Skeletal muscle satellite cell (primary cell): ENCODE measurements around the gene GPR35.
"Not testable (repeated sequence)": the region's sequence is repeated elsewhere in the genome, so short reads cannot be mapped to it uniquely, and the experiment has no call there.

Source experiments
- H3K27me3 ChIP-seq: 2 replicates; pipeline ENCODE4 v1.7.0; 2013; ENCODE audit warnings: low read length; ENCODE audit not compliant: control insufficient read depth, insufficient read depth
- H3K36me3 ChIP-seq: 2 replicates; pipeline ENCODE4 v1.7.0; 2013; ENCODE audit warnings: mild to moderate bottlenecking, control low read depth, low read length; ENCODE audit not compliant: insufficient read depth
- H3K4me1 ChIP-seq: 2 replicates; pipeline ENCODE4 v1.7.0; 2013; ENCODE audit warnings: low read length; ENCODE audit not compliant: control insufficient read depth, insufficient read depth
- H3K4me2 ChIP-seq: 2 replicates; pipeline ENCODE4 v1.7.0; 2013; ENCODE audit warnings: mild to moderate bottlenecking, low read length
- H3K4me3 ChIP-seq: 2 replicates; pipeline ENCODE4 v1.7.0; 2013; ENCODE audit warnings: low read length
- H3K9ac ChIP-seq: 2 replicates; pipeline ENCODE4 v1.7.0; 2013; ENCODE audit warnings: mild to moderate bottlenecking, low read depth, low read length, moderate library complexity
- H3K9me3 ChIP-seq: replicated peaks from 2 replicates; pipeline ENCODE4 v1.7.0; 2013; ENCODE audit warnings: mild to moderate bottlenecking, control low read depth, low read length

Gene GPR35

DNA sequence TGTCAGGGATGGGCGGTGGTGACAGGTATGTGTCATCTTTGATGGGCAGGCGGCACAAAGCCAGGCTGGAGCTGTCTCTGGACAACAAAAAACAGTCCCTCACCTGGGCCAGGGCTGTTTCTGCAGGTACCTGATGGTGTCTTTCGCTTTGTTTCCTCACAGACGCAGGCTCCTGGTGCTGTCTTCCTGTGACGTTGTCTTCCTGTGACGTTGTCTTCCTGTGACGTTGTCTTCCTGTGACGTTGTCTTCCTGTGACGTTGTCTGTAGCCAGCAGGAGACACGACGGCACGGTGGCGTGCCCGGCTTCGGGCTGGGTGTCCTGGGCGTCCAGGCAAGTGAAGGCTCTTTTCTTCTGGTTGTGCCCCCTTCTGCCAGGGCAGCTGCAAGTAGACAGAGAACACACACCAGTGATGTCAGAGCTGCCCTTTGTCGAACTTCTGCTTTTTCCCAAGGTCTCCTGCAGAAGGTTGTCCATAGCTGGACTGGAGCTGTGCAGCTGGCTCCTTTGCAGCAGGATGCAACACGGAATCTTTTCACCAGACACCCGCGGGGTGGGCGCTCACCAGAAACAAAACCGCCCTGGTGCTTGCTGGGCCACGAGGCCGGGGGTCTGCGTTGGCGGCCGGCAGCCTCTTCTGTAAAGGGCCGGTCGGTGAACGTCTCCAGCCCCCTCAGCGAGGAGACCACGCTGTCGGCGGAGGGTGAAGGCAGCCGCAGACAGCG lies 21.1 kb downstream of the GPR35 start:
- Histone ChIP-seq H3K4me3 (no peak overlapping the region), H3K27me3 (peaks cover 78% of the 10 kb centered on the region), H3K9ac (no peak overlapping the region), H3K36me3 (no peaks in the 10 kb centered on the region), H3K9me3 (no peaks in the 10 kb centered on the region), H3K4me1 (no peaks in the 10 kb centered on the region), H3K4me2 (no peak overlapping the region)

DNA sequence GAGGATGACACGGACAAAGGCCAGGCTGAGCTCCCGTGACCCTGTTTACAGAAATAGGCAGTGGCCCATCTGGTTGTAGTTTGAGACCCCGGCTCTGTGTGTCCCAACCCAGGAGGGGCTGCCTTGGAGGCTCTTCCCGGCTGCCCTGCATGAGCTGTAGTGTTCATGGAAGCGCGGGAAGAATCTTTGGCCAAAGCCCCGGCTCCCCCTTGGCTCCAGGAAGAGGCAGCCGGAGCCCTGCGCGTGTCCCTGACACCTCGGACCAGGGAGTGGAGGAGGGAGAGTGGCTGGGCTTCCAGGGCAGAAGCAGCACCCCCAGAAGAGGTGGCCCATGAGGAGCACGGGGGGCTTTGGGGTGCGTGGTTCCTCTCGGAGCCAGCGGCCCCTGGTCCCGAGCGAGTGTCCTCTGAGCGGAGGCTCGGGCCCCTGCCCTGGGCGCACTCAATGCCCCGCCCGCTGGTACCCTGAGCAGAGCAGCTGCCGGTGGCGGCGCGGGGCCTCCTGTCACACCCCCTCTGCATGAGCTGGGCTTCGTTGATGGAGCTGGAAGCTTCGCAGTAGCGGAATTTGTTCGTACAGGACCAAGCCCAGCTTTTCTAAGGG lies 21.7 kb downstream of the GPR35 start:
- no peaks in the 10 kb centered on the region for H3K9me3 ChIP-seq
- H3K4me2 ChIP-seq, result no peak overlapping the region
- peaks cover 85% of the 10 kb centered on the region for H3K27me3 ChIP-seq
- no peaks in the 10 kb centered on the region for H3K36me3 ChIP-seq
- no peak overlapping the region for H3K9ac ChIP-seq
- no peak overlapping the region for H3K4me3 ChIP-seq
- no peaks in the 10 kb centered on the region for H3K4me1 ChIP-seq

DNA sequence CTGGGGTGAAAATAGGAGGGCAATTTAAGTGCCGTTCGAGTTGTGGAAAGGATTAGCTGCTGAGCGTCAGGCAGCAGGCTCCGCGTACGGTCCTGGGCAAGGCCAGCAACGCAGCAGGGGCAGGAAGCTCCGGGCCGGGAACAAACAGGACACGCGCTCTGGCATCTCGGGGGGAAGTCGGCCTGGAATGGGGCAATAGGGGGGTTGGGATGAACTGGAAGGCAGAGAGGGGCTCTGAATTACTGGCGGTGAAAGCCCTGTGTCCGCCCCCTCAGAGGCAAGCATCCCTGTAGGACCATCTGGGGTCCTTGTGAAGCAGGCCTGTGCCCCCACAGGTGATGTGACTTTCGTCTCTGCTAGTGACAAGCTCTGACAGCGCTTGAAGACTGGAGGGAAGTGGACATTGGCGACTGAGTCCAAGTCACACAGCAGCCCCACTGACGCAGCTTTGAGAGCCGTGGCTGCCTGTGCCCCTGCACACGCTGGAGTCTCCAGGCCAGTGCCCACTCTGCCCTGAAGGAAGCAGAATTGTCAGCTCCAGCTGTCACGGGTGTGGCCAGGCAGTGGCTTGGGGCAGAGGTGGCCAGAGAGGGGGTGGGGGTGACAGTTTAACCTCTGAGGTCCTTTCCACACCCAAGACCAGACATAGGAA lies 22.3 kb downstream of the GPR35 start:
- H3K4me2 ChIP-seq, result no peak overlapping the region
- no peaks in the 10 kb centered on the region for H3K36me3 ChIP-seq
- no peaks in the 10 kb centered on the region for H3K4me1 ChIP-seq
- no peak overlapping the region for H3K9ac ChIP-seq
- peaks cover 91% of the 10 kb centered on the region for H3K27me3 ChIP-seq
- H3K9me3 ChIP-seq, result no peaks in the 10 kb centered on the region
- no peak overlapping the region for H3K4me3 ChIP-seq

DNA sequence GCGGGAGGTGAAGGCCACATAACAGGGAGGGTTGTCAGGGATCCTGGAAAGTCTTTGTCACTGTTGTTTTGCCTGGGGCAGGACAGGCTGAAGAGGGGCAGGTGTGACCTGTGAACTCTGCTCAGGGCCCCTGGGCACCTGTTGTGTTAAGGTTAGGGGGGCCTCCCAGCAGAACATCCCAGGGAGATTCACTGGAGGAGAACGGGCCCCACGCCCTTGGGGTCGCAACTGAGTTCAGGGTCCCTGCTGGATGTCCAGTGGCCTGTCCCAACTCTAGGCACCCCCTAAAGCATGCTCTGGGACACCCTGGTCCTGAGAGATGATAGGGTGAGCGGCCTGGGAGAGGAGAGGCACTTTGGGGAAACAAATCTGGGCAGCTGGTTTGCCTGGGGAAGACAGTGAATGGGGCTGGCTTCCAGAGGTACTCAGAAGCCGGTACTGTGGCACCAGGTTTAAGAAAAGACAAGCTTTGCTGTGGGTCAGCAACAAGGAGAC lies 22.9 kb downstream of the GPR35 start:
- no peaks in the 10 kb centered on the region for H3K36me3 ChIP-seq
- H3K4me1 ChIP-seq, result no peaks in the 10 kb centered on the region
- no peak overlapping the region for H3K9ac ChIP-seq
- no peak overlapping the region for H3K4me3 ChIP-seq
- H3K27me3 ChIP-seq, result peaks cover 90% of the 10 kb centered on the region
- no peaks in the 10 kb centered on the region for H3K9me3 ChIP-seq
- H3K4me2 ChIP-seq, result no peak overlapping the region

DNA sequence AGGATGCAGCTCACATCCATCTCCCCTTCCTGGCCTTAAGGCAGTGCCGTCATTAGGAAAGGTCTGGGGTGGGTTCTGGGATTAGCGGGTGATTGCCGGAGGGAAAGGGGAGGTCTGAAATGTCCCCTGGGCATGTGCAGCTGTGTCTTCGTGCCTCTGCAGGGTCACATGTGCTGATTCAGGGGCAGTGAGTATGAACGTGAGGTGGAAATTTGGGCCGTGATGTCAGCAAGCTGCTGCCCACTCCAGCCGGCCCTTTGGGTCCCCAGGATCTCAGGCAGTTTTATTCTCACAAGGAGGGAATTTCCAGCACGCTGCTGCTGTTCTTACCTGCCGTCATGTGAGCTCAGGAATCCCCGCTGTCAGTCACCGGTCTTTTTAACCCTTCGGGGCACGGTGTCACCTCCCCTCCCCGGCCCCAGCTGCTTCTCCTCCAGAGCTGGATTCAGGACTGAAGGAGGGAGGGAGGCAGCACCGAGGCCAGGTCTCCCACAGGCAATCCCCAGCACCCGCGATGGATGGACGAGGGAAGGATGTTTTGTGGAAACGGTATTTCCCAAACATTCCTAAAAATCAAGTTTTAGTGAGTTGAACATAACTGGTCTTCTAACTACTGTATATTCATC lies 23.5 kb downstream of the GPR35 start:
- Histone ChIP-seq H3K36me3 (no peaks in the 10 kb centered on the region), H3K4me3 (no peak overlapping the region), H3K9me3 (no peaks in the 10 kb centered on the region), H3K9ac (no peak overlapping the region), H3K27me3 (peaks cover 84% of the 10 kb centered on the region), H3K4me2 (no peak overlapping the region), H3K4me1 (no peaks in the 10 kb centered on the region)

DNA sequence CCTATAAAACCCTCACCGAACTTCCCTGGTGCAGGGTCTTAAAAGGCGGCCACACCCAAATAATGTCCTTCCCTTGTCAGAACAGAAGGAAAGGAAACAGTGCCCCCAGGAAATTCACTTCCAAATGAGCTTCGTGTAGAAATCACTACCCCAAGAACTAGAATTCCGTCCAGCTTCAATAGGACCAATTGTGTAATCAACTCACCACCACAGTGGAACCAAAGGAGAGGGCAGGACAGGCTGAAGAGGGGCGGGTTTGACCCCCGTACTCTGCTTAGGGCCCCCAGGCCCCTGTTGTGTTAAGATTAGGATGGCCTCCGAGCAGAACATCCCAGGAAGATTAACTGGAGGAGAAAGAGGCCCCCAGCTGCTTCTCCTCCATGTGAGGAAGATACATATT lies 24.1 kb downstream of the GPR35 start:
- Histone ChIP-seq H3K27me3 (peaks cover 79% of the 10 kb centered on the region), H3K4me1 (no peaks in the 10 kb centered on the region), H3K9ac (no peak overlapping the region), H3K36me3 (no peaks in the 10 kb centered on the region), H3K9me3 (no peaks in the 10 kb centered on the region), H3K4me2 (no peak overlapping the region), H3K4me3 (no peak overlapping the region)

DNA sequence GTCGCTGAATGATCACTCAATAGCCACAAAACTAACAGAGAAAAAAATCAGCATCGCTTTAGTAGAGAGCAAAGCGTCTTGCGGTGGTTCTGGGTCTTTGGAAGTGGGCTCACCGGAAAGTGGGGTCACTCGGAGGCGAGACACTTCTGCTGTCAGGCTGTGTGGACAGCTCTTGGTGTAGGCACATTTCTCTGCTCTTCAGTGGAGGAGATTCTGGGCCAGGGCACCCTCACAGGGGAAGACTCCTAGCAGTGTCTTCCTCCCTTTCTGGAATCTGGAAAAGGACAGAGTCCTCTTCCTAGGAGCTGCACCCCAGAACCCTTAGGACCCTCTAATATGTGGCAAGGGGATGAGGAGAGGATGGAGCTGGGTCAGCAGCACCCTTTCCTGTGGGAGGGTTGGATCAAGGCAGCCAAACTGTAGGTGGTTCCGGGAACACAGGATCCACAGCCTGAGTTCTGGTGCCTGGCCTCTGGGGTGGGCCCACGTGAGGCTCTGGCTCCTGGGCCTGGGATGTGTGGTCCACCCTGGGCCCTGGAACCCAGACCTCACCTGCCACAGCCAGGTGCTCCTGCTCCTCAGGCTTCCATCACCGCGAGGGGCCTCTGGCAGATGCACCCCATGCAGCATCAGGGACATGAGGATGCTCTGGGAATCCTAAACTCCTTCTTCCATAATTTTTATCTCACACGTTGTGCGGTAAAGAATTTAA lies 25.1 kb downstream of the GPR35 start:
- peaks cover 78% of the 10 kb centered on the region for H3K27me3 ChIP-seq
- H3K9ac ChIP-seq, result no peak overlapping the region
- no peaks in the 10 kb centered on the region for H3K9me3 ChIP-seq
- no peak overlapping the region for H3K4me2 ChIP-seq
- H3K4me1 ChIP-seq, result no peaks in the 10 kb centered on the region
- no peaks in the 10 kb centered on the region for H3K36me3 ChIP-seq
- no peak overlapping the region for H3K4me3 ChIP-seq

DNA sequence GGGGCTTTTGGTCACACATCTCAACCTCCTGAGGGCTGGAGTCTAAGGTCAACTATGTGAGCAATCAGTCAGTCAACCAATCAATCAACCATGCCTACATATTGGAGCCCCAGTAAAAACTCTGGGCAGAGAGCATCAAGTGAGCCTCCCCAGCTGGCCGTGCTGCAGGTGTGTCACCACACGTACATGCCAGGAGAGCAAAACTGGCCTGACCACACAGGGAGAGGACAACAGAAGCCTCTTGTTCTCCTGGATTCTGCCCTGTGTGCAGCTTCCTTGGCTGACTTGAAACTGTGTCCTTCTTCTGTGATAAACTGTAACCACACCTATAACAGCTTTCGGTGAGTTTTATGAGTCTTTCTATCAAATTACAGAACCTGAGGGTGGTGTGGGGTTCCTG lies 25.9 kb downstream of the GPR35 start:
- H3K4me3 ChIP-seq, result no peak overlapping the region
- no peaks in the 10 kb centered on the region for H3K9me3 ChIP-seq
- H3K36me3 ChIP-seq, result no peaks in the 10 kb centered on the region
- H3K4me2 ChIP-seq, result no peak overlapping the region
- H3K4me1 ChIP-seq, result no peaks in the 10 kb centered on the region
- H3K27me3 ChIP-seq, result peaks cover 80% of the 10 kb centered on the region
- no peak overlapping the region for H3K9ac ChIP-seq

DNA sequence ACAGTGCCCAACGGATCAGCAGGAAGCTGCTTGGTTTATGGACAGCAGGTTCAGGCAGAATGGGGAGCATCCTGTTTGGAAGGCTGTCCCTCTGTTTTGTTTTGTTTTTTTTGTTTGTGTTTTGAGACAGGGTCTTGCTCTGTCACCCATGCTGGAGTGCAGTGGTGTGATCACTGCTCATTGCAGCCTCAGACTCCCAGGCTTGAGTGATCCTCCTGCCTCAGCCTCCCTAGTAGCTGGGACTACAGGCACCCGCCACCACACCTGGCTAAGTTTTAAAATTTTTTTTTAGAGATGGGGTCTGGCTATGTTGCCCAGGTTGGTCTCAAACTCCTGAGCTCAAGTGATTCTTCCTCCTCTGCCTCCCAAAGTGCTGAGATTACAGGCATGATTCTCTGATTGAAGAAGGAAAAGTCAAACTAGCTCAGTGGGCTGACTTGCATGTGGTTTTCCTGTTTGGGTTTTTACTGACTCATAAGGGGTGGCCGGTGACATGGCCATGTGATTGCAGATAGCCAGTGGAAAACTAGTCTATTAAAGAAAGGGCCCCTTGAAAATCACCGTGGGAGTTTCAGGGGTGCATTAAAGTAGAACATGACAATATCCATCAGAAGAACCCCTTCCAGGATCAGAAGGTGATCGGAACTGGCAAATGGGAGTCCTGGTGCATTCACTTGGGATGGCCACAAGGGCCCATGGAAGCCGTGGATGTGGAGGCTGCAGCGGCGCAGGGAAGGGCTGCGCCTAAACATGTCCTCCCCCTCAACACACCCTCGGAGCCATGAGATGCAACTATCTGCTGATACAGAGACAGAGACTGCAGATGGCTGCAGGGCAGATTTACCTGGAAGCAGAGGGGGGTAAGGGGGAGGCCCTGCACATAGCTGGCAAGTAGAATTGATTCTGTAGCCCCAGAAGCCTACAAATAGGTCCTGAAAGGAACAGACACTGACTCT lies 30.9 kb downstream of the GPR35 start:
- H3K4me1 ChIP-seq, result no peaks in the 10 kb centered on the region
- H3K4me3 ChIP-seq, result no peak overlapping the region
- no peaks in the 10 kb centered on the region for H3K36me3 ChIP-seq
- H3K4me2 ChIP-seq, result no peak overlapping the region
- no peaks in the 10 kb centered on the region for H3K9me3 ChIP-seq
- no peak overlapping the region for H3K9ac ChIP-seq
- H3K27me3 ChIP-seq, result peaks cover 53% of the 10 kb centered on the region

DNA sequence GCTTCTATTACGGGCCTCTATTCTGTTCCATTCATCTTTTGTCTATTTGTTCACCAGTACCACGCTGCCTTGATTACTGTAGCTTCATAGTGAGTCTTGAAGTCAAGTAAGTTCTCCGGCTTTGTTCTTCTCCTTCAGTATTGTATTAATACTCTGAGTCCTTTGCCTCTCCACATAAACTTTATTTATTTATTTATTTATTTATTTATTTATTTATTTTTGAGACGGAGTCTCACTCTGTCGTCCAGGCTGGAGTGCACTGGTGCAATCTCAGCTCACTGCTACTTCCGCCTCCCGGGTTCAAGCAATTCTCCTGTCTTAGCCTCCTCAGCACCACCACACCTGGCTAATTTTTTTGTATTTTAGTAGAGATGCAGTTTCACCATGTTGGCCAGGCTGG lies 34.6 kb downstream of the GPR35 start:
- peaks cover 52% of the 10 kb centered on the region for H3K27me3 ChIP-seq
- H3K9ac ChIP-seq, result not testable (repeated sequence)

More for the DNA sequence above, 34.6 kb downstream of the GPR35 start:
- H3K9me3 ChIP-seq, H3K4me2 ChIP-seq, H3K4me3 ChIP-seq, H3K4me1 ChIP-seq, H3K36me3 ChIP-seq: not testable (repeated sequence)
